Head of caudate nucleus (tissue), 42 donors: ENCODE data around the gene RDH12.

ENCODE experiments used
- DNase-seq, 42 donors: peaks; one replicate each; pipeline versions ENCODE4 v3.0.0 to v3.0.0-alpha.2; 2020 to 2021; ENCODE audit warnings: mixed read lengths in 7 of 42
- intact Hi-C: fragments of 100-400 bp; cut with DNase I; formaldehyde crosslinking; loops from one replicate; pipeline ENCODE4 v1.15.0; 2022

The RDH12 gene

GRCh38 chr14:67736771-67737170 is 35.1 kb downstream of the RDH12 start:
- intact Hi-C loops = no loop called here
- DNase-seq = no peak

- intact Hi-C loops = no loop called here
- peak; percentile 20 to 88 (median 60) for DNase-seq
These were observed 37.2 kb downstream of the RDH12 start for GRCh38 chr14:67738740-67739504.

- DNase-seq = no peak
- intact Hi-C loops = no loop called here
These were observed 42.4 kb downstream of the RDH12 start for GRCh38 chr14:67744046-67744445.

- intact Hi-C loops = no loop called here
- DNase-seq = peak in 4 of 42 donors; percentile 20 to 52 (median 36)
These were observed 45.2 kb downstream of the RDH12 start for GRCh38 chr14:67746927-67747326.

- DNase-seq = no peak
- intact Hi-C loops = no loop called here
These were observed 46.6 kb downstream of the RDH12 start for GRCh38 chr14:67748312-67748711.

GRCh38 chr14:67749341-67750084 is 47.8 kb downstream of the RDH12 start:
- intact Hi-C loops = no loop called here

GRCh38 chr14:67756496-67756895 is 54.8 kb downstream of the RDH12 start:
- peak in 2 of 42 donors; percentile 27 to 37 for DNase-seq

More at GRCh38 chr14:67749341-67750084, 47.8 kb downstream of the RDH12 start:
- no peak for DNase-seq

GRCh38 chr14:67757175-67757574 is 55.5 kb downstream of the RDH12 start:
- intact Hi-C loops = no loop called here
- no peak for DNase-seq

More at GRCh38 chr14:67756496-67756895, 54.8 kb downstream of the RDH12 start:
- intact Hi-C loops = no loop called here

GRCh38 chr14:67759916-67760315 is 58.2 kb downstream of the RDH12 start:
- intact Hi-C loops = no loop called here
- DNase-seq = no peak

GRCh38 chr14:67762051-67762450 is 60.4 kb downstream of the RDH12 start:
- DNase-seq = no peak
- intact Hi-C loops = no loop called here

- DNase-seq = no peak
- intact Hi-C loops = no loop called here
These were observed 61.6 kb downstream of the RDH12 start for GRCh38 chr14:67763158-67763822.

- peak in 3 of 42 donors; percentile 11 to 22 (median 21) for DNase-seq
- intact Hi-C loops = no loop called here
These were observed 62.8 kb downstream of the RDH12 start for GRCh38 chr14:67764496-67764895.

GRCh38 chr14:67765192-67765834 is 63.6 kb downstream of the RDH12 start:
- peak in 9 of 42 donors; percentile 10 to 51 (median 30) for DNase-seq
- intact Hi-C loops = no loop called here

GRCh38 chr14:67766035-67766680 is 64.5 kb downstream of the RDH12 start:
- DNase-seq = peak in 15 of 42 donors; percentile 3 to 46 (median 18)
- intact Hi-C loops = no loop called here

GRCh38 chr14:67768219-67768618 is 66.5 kb downstream of the RDH12 start:
- intact Hi-C loops = no loop called here
- DNase-seq = no peak

GRCh38 chr14:67773844-67774377 is 72.2 kb downstream of the RDH12 start:
- DNase-seq = no peak

GRCh38 chr14:67776653-67777322 is 75.1 kb downstream of the RDH12 start:
- intact Hi-C loops = no loop called here
- no peak for DNase-seq

More at GRCh38 chr14:67773844-67774377, 72.2 kb downstream of the RDH12 start:
- intact Hi-C loops = no loop called here

- intact Hi-C loops = no loop called here
- no peak for DNase-seq
These were observed 77.1 kb downstream of the RDH12 start for GRCh38 chr14:67778792-67779191.
